Adrenal gland (tissue), 5 donors: Measurements from ENCODE around the gene CD244.

Experiments
- CTCF ChIP-seq, 6 experiments: fragments of 450-650 bp in 4 of 6; fragments of 200-600 bp in 2 of 6; sonication (generic) in 1 of 6; IDR thresholded peaks; 1 replicate in 5 of 6; 2 replicates in 1 of 6; pipeline versions ENCODE4 v1.5.1 to v1.8.0; 2016 to 2021; ENCODE audit warnings: antibody characterized with exemption in 6 of 6, mild to moderate bottlenecking in 2 of 6, moderate library complexity in 1 of 6
- POLR2A ChIP-seq, 2 donors: fragments of 450-650 bp; IDR thresholded peaks; one replicate each; pipeline ENCODE4 v1.6.1; 2017; ENCODE audit warnings: antibody characterized with exemption in 2 of 2, mild to moderate bottlenecking in 2 of 2, moderate library complexity in 1 of 2
- donor health status: DM: no; HTN: no; CAD: no.

GRCh38 chr1:160850993-160851392 is 11.7 kb downstream of the CD244 start:
- TF ChIP-seq CTCF (IDR thresholded peaks at IDR 0.05) (no peak), POLR2A (IDR thresholded peaks at IDR 0.05) (no peak)
